HS-5 (cell line): Measurements from ENCODE around the gene CDC34.
"Not testable (repeated sequence)": the region's sequence is repeated elsewhere in the genome, so short reads cannot be mapped to it uniquely, and the experiment has no call there.

Experiments
- DNase-seq: peaks from one replicate; pipeline ENCODE4 v3.0.0-alpha.2; 2012; ENCODE audit warnings: low read depth

The CDC34 gene

DNA sequence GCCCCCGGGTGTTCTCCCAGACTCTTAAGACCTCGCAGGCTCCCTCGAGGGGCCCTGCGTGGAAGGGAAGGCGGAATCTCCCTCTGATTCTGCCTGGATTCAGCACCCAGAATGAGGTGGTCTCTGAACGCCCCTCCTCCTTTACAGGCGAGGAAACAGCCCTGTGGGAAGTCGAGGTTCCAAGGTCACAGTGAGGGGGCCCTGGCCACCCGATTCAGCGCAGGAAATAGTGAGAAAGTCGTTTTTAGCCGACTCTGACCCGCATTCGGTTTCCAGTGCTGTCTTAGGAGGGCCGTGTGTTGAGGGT lies 41.9 kb downstream of the CDC34 start:
- no peak for DNase-seq

DNA sequence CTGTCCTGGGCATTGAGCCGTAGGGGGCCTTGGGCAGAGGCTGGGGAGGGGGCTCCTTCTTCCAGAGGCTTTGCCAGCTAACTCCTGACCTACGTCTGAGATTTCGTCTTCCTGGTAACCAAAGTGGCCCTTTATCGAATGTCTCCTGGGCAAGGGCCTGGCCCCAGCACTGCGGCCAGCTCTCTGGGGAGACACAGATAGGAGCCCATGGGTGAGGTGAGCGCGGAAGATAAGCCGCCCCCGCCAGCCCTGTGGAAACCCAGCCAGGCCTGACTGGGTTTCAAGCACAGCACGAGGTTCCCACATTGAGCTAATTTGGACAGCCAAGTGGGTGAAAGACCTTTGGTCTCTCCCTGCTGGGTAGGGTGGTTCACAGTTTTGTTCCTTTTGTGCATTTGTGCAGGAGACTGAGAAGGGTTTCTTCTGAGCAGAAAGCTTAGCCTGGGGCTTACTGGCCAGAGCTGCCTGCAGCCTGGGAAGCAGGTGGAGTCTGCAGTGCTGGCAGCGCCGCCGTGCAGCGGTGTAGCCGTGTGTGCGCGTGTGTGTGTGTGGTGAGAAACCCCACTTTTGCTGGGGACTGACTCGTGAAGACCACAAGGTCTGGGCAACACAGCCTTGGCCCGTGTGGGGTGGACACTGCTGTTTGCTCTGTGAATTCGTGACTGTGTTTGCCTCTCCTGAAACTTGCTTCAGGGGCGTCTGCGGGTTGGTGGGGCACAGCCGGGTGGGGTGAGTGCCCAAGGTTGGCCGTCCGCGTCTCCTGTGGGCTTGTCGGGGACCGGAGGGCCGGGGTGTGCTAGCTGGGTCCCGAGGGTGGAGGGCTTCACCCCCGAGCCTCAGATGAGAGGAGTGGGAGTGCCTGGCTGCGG lies 43.3 kb downstream of the CDC34 start:
- no peak for DNase-seq

DNA sequence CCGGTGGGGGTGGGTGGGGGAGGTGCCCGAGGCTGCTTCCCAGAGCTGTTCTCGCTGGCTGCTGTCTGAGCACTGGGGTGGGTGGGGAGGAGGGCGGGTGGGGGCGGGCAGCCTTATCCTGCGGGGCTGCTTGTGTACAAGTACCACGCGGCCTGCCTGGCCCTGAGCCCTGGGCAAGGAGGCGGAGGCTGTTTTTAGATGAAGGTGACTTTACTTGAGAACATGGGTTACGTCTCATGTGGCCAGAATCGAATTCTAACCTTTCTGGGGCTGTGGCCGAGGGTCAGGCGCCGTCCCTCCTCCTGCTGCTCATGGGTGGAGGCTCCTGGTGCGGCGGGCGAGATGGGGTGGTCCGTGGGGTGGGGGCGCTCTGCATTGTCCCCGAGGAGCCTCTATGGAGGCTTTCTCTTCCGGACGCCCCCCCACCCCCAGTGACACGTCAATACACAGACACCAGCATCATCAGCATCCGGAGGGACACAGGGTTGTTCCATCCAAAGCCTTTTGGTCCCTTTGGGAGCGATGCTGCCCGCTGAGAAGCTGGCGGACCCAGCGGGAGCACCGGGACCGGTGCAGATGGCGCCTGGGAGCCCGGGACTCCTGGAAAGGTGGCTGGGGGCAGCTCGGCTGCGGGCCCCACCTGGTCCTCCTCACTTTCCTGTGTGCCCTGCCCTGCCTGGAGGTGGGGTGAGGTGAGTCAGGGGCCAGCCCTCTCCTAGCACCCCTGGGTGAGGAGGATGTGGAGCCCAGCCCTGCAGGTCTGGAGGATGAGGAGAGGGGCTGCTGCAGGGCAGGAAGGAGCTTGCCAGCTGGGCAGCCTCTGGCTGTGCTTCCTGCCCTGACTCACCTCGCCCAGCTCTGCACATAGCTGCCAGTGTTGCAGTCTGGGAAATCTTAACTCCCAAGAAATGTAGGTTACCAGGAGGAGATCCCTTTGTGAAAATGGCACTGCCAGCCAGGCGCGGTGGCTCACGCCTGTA lies 44.3 kb downstream of the CDC34 start:
- no peak for DNase-seq

DNA sequence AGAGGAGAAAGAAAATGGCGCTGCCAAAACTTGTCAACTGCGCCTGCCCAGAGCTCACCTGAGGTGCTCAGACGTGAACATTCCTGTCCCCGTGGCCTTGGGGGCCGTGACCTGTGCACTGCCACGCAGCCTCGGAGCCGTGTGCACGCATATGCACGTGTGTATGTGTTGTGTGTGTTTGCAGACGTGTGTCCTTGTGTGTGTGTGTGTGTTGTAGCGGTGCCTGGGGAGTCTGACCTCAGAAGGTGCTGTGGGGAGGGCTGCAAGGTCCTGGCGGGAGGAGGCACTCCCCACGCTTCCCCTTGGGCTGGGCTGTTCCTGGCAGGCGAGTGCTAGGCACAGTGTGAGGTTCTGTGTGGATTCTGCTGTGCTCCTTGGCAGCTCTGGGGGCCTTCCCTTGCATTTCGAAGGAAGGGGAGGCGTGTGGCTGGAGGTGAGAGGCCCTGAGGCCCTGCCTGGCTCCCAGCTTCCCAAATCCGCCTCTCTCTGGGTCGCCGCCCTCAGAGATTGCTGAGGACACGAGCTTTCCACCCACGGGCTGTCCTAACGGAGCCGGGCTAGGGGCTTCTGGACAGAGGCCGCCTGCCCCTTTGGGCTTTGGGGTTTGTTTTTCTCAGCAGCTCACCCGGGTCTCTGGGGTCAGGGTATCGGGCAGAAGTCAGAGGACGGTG lies 45.3 kb downstream of the CDC34 start:
- DNase-seq = no peak

DNA sequence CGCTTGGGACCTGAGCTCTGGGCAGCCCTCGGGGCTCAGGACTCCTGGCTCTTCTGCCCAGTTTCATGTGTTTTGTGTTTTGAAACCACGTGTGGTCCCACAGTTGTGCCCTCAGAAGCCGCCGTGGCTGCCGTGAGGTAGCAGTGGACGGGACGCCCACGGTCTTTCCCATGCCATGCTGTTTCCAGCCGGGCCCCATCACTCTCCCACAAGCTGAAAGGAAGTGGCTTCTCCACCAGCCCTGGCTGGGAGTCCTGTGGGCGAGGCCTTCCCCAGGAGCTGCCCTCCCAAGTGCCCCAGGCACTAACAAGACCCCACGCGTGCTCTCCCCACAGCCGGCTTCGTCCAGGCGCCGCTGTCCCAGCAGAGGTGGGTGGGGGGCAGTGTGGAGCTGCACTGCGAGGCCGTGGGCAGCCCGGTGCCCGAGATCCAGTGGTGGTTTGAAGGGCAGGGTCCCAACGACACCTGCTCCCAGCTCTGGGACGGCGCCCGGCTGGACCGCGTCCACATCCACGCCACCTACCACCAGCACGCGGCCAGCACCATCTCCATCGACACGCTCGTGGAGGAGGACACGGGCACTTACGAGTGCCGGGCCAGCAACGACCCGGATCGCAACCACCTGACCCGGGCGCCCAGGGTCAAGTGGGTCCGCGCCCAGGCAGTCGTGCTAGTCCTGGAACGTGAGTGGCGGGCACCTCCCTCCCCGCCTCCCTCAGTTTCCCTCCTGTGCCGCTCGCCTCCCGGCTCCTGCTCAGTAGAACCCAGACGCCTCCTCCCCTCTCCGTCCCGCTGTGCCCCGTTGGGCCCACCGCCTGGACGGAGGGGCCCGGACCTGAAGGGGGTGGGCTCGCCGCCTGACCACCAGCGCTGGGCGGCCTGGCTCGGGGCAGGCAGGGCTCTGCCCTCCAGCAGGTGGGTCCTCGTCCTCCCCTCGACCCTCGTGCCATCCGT lies 46.2 kb downstream of the CDC34 start:
- DNase-seq = no peak

DNA sequence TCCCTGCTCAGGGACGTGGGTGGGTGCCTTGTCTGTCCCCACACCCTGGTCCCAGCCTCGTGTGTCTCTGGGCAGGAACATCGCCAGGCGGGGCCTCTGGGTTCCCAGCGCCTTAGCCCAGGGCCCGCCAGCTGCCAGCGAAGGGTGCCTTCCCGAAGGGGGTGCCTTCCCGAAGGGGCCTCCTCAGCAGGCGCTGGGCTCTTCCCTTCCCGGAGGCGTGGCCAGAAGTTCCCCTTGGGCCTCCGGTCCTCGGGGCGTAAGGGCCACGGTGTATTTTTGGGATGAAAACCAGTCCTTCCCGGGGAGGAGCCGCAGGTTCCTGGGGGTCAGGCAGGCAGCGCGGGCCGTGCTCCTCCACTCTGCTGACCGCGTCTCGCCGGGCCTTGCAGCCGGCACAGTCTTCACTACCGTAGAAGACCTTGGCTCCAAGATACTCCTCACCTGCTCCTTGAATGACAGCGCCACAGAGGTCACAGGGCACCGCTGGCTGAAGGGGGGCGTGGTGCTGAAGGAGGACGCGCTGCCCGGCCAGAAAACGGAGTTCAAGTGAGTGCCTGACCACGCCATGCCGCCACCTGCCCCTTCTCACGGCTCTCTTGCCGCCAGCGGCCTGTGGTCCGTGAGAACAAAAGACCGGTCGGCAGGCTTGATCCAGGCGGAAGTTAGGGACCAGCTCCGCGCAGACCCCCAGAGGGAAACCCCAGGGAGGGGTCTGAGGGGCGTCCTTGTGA lies 47.7 kb downstream of the CDC34 start:
- DNase-seq = no peak

DNA sequence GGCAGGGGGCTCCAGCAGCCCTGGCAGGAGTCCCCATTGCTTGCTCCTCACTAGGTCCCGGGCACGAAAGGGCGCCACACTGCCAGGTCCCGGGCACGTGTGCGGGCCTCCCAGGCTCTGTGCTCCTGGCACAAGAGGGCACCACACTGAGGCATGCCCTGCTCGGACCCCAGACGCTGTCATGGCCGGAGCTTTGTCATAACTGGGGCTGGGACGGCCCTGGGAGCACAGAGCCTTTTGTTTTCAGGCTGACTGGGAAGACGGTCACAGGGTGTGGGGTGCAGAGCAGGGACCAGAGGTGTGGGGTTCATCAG lies 48.2 kb downstream of the CDC34 start:
- no peak for DNase-seq

DNA sequence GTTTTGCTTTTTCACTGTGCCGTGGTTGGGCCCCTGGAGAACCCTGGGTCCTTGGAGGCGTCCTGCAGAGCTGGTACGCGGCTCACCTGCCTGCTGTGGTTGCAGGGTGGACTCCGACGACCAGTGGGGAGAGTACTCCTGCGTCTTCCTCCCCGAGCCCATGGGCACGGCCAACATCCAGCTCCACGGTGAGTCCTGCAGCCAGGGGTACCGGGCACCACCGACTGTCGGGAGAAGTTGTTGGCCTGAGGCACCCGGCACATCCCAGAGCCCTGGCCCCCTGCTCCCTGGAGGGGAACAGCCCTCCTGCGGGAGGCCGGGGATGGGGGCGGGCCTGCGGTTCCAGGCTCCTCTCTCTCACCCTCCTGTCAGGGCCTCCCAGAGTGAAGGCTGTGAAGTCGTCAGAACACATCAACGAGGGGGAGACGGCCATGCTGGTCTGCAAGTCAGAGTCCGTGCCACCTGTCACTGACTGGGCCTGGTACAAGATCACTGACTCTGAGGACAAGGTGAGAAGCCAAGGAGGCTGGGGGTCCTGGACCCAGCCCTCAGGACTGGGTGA lies 48.8 kb downstream of the CDC34 start:
- no peak for DNase-seq

DNA sequence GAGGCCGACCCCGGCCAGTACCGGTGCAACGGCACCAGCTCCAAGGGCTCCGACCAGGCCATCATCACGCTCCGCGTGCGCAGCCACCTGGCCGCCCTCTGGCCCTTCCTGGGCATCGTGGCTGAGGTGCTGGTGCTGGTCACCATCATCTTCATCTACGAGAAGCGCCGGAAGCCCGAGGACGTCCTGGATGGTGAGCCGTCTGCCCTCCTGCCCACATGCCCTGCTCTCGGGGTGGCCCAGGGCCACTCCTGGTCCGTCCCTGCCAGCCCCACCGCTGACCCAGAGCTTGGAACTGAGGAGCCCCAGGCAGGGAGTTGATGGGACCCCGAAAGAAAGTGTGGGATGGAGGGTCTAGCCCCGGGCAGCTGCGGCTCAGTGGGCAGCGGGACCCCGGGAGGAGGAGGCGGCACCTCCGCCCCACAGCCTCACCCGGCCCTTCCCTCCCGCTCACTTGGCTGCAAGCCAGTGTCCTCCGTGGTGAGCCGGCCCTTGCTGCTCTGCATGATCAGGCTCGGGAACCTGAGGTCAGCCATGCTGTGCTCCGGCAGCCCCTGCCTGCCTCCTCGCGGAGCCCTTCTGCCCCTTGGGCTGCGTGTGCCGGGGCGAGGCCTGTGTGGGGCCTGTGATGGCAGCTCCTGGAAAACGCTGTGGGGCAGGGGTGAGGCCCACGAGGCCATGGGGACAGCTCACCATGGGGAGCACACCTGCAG lies 50.0 kb downstream of the CDC34 start:
- DNase-seq = no peak

DNA sequence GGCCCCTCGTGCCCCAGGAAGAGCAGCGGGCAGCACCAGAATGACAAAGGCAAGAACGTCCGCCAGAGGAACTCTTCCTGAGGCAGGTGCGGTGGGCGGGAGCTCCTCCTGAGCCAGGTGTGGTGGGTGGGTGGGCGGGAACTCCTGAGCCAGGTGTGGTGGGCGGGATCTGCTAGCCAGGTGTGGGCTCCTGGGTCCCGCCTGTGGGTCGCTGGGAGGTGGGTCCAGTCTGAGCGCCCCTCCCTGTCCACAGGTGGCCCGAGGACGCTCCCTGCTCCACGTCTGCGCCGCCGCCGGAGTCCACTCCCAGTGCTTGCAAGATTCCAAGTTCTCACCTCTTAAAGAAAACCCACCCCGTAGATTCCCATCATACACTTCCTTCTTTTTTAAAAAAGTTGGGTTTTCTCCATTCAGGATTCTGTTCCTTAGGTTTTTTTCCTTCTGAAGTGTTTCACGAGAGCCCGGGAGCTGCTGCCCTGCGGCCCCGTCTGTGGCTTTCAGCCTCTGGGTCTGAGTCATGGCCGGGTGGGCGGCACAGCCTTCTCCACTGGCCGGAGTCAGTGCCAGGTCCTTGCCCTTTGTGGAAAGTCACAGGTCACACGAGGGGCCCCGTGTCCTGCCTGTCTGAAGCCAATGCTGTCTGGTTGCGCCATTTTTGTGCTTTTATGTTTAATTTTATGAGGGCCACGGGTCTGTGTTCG lies 51.1 kb downstream of the CDC34 start:
- no peak for DNase-seq

DNA sequence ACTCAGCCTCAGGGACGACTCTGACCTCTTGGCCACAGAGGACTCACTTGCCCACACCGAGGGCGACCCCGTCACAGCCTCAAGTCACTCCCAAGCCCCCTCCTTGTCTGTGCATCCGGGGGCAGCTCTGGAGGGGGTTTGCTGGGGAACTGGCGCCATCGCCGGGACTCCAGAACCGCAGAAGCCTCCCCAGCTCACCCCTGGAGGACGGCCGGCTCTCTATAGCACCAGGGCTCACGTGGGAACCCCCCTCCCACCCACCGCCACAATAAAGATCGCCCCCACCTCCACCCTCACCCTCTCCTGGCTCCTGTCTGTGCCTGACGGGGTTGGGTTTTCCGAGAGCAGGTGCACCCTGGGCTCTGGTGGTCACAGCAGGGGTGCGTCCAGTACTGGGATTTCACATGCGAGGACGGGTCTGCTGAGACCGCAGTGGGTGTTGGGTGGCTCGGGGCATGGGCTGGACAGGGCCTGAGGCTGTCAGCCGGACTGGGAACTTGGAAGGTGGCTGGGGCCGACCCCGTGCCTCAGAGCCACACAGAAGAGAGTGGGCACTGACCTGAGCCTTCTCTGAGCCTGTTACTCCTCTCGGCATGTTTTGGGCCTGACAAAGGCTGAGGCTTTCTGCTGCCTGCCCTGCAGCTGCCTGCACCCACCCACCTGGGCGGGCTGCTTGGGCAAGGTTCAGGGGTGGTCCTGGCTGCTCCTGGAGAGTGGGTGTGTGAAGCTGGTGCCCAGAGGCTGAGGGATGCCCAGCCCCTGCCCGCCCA lies 51.8 kb downstream of the CDC34 start:
- no peak for DNase-seq

DNA sequence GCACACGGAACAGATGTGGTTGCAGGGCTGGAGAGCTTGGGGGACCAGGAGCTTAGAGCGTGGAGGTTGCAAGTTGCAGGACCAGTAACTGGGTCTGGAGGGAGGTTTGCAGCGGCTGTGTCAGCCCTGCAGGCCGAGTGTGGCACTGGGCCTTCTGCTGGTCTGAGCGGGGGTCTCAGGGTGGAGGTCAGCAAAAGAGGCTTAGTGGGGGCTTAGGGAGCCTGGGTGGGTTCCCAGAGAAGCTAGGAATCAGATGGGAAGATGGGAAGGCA lies 52.3 kb downstream of the CDC34 start:
- DNase-seq = no peak

DNA sequence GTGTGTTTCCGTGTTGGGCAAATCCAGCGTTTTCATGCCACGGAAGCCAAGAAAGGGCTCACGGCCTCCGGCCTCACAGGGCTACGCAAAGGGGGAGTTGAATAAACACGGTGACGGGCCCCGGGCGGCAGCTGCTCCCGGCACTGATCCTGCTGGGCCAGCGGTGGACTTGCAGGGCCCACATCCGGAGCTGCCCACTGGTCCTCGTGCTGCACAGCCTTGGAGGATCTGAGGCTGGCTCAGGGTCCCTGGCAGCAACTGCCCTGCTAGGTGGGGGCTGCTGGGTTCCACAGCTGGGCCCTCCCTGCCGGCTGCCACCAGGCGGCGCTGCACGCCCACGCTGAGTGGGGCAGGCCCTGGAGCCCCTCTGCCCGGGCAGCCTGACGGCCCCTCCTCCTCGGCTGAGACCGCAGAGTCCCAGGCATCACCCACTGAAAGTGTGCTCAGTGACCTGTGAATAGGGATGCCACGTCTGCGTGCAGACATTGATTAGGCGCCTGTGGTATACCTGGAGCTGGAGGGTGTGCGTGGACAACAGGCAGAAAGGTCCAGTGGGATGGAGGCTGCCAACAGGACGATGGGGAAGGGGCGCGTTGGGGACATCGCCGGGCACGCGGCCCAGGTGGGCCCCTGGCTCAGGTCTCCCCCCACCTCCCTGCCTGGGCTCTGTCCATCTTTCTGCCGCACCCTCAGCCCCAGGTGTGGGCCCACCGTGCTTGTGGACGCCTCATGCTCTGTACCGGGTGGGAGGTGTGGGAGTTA lies 52.9 kb downstream of the CDC34 start:
- no peak for DNase-seq

DNA sequence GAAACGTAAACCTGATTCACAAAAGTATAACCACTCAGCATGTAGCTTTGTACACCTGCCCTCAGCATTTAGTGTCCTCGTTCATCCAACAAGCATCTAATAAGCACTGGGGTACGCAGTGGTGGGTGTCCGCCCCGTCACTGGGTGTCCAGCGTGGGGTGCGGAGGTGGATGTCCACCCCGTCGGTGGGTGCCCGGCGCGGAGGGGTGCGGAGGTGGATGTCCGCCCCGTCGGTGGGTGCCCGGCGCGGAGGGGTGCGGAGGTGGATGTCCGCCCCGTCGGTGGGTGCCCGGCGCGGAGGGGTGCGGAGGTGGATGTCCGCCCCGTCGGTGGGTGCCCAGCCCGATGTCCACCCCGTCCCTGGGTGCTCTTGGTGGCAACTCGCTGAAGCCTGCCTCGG lies 53.6 kb downstream of the CDC34 start:
- not testable (repeated sequence) for DNase-seq

DNA sequence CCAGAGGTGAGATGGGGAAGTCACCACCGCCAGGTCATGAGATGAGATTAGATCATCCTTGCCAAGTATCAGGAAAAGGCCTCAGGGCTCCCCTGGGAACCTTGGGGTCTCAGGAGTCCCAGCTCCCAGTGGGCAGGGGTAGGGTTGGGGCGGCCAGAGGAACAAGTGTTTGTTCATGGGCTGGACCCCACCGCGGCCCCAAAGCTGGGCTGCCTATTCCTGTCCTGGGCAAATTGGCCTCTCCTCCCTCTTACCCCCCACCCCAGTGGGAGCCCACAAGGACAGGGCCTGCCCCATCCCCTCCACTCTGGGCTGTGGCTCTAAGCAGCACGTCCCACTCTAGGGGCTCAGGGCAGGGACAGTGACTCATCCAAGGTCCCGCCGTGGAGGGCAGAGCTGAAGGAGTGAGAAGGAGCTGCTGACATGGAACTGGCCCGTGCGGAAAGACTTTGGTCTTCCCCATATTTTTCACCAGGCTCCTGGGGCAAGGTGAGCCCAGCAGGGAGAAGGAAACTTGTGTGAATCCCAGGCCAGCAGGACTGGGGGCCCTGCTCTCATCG lies 54.1 kb downstream of the CDC34 start:
- no peak for DNase-seq

DNA sequence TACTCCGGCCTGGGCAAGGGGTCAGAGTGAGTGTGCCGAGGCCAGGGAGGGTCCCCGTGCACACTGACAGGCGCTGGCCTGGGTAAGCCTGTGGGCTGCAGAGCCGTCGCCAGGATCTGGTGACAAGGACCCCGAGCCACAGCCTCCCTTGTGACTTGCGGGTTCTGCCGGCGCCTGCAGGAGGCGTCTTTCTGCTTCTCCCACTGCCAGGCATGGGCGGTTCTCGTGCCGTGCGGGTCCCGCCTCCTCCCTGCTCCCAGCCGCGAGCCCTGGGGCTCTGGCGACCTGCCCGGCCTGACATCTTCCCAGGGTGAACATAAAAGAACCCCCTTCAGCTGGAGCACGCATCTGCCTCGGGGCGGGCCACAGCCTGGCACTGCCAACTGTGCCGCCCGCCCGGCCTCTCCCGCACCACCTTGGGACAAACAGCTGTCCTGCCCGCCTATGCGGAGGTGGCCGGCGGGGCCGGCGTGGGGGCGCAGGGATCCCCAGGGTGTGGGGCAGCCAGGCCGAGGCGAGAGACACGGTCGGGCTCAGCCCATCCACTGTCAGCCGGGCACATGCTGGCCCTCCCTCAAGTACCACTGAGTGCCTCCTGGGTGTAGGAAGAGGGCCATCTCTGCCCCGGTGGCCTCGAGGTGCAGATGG lies 56.7 kb downstream of the CDC34 start:
- DNase-seq = no peak
